Chondrocyte (in vitro differentiated cells): ENCODE results near the gene SNX25. TPM values are rescaled to one million over a fixed set of nuclear protein-coding genes. Genes with fewer than 3 reads are reported as not detected.
A peak's percentile ranks its signal among the peaks of the same experiment; 100 is the strongest.
"Not testable (repeated sequence)": the region's sequence is repeated elsewhere in the genome, so short reads cannot be mapped to it uniquely, and the experiment has no call there.

ENCODE experiments used
- DNase-seq: peaks from one replicate; pipeline ENCODE4 v3.0.0; 2021; ENCODE audit warnings: mixed read lengths, low spot score
- H3K27ac Mint-ChIP-seq: one replicate; pipeline ENCODE4 v1.8.0; 2021; ENCODE audit warnings: mild to moderate bottlenecking, moderate library complexity, mixed read lengths; ENCODE audit not compliant: unreplicated experiment
- H3K27me3 Mint-ChIP-seq: 2 replicates; pipeline ENCODE4 v1.8.0; 2021; ENCODE audit warnings: low read depth, mixed read lengths
- H3K36me3 Mint-ChIP-seq: 2 replicates; pipeline ENCODE4 v1.8.0; 2021; ENCODE audit warnings: low read depth, mixed read lengths
- H3K4me1 Mint-ChIP-seq: 2 replicates; pipeline ENCODE4 v1.8.0; 2021; ENCODE audit warnings: low read depth, mild to moderate bottlenecking, mixed read lengths
- H3K4me3 Mint-ChIP-seq: one replicate; pipeline ENCODE4 v1.8.0; 2021; ENCODE audit warnings: mild to moderate bottlenecking, moderate library complexity, mixed read lengths; ENCODE audit not compliant: unreplicated experiment
- H3K9me3 Mint-ChIP-seq: 2 replicates; pipeline ENCODE4 v1.8.0; 2021; ENCODE audit warnings: low read depth, mixed read lengths
- CTCF ChIP-seq: fragments of 200-600 bp; sonication (generic); IDR thresholded peaks from 2 replicates; pipeline ENCODE4 v1.5.0; 2021; ENCODE audit warnings: antibody characterized with exemption, mild to moderate bottlenecking, moderate library complexity
- total RNA-seq: library from RNA; stranded (reverse); gene quantifications from 3 replicates; pipeline ENCODE4 v1.2.1, GENCODE V29; 2021

Gene SNX25
- total RNA-seq, 1 donor from 2014 or later = 53.6 TPM

GRCh38 chr4:185207466-185207865 lies 1.9 kb upstream of the SNX25 start:
- H3K9me3 Mint-ChIP-seq = no peaks in the 10 kb centered on the region
- no peak overlapping the region for H3K4me3 Mint-ChIP-seq
- H3K36me3 Mint-ChIP-seq = no peaks in the 10 kb centered on the region
- no peak for DNase-seq
- H3K4me1 Mint-ChIP-seq = peaks cover 45% of the 10 kb centered on the region
- TF ChIP-seq CTCF = no peak
- no peak overlapping the region for H3K27ac Mint-ChIP-seq
- no peaks in the 10 kb centered on the region for H3K27me3 Mint-ChIP-seq

GRCh38 chr4:185209852-185210101 lies 379 bp downstream of the SNX25 start:
- not testable (repeated sequence) for H3K36me3 Mint-ChIP-seq, DNase-seq, H3K9me3 Mint-ChIP-seq, H3K4me3 Mint-ChIP-seq, H3K27ac Mint-ChIP-seq, H3K27me3 Mint-ChIP-seq
- peaks cover 50% of the 10 kb centered on the region for H3K4me1 Mint-ChIP-seq

- Mint-ChIP-seq H3K9me3 (no peaks in the 10 kb centered on the region), H3K4me1 (peaks cover 50% of the 10 kb centered on the region), H3K27me3 (no peaks in the 10 kb centered on the region), H3K36me3 (no peaks in the 10 kb centered on the region), H3K27ac (peak overlapping the region; percentile 95), H3K4me3 (peak overlapping the region; percentile 92)
- no peak for TF ChIP-seq CTCF
- no peak for DNase-seq
Observed at GRCh38 chr4:185210102-185210981, 944 bp downstream of the SNX25 start.

GRCh38 chr4:185211035-185211434 lies 1.6 kb downstream of the SNX25 start:
- H3K9me3 Mint-ChIP-seq = no peaks in the 10 kb centered on the region
- H3K27ac Mint-ChIP-seq = peak overlapping the region; percentile 95
- no peaks in the 10 kb centered on the region for H3K36me3 Mint-ChIP-seq
- no peaks in the 10 kb centered on the region for H3K27me3 Mint-ChIP-seq
- TF ChIP-seq CTCF = no peak
- peaks cover 48% of the 10 kb centered on the region for H3K4me1 Mint-ChIP-seq
- DNase-seq = no peak
- peak overlapping the region; percentile 92 for H3K4me3 Mint-ChIP-seq

GRCh38 chr4:185211641-185212040 lies 2.2 kb downstream of the SNX25 start:
- Mint-ChIP-seq H3K4me1 (peaks cover 48% of the 10 kb centered on the region), H3K27me3 (no peaks in the 10 kb centered on the region), H3K27ac (peak overlapping the region; percentile 95), H3K9me3 (no peaks in the 10 kb centered on the region), H3K4me3 (peak overlapping the region; percentile 92), H3K36me3 (no peaks in the 10 kb centered on the region)
- DNase-seq = no peak
- TF ChIP-seq CTCF = no peak

- Mint-ChIP-seq H3K9me3 (no peaks in the 10 kb centered on the region), H3K27me3 (no peaks in the 10 kb centered on the region), H3K27ac (peak overlapping the region; percentile 61), H3K4me1 (peaks cover 58% of the 10 kb centered on the region), H3K36me3 (no peaks in the 10 kb centered on the region), H3K4me3 (peak overlapping the region; percentile 25)
- no peak for DNase-seq
- TF ChIP-seq CTCF = no peak
Observed at GRCh38 chr4:185212581-185212980, 3.2 kb downstream of the SNX25 start.
